Thymus (tissue), 14 donors: ENCODE measurements around the gene GABBR1. TPM values are rescaled to one million over a fixed set of nuclear protein-coding genes. Genes with fewer than 3 reads are reported as not detected.

Experiments used
- DNase-seq, 9 donors: peaks; one replicate each; pipeline ENCODE4 v3.0.0-alpha.2; 2013; ENCODE audit warnings: low spot score in 9 of 9, low read depth in 6 of 9, missing footprints in 1 of 9
- H3K27ac ChIP-seq, 2 donors: one replicate each; pipeline ENCODE4 v1.5.1; 2013; ENCODE audit warnings: control low read depth in 1 of 2, low read depth in 1 of 2, low read length in 1 of 2, mild to moderate bottlenecking in 1 of 2, moderate library complexity in 1 of 2
- H3K27me3 ChIP-seq, 2 donors: one replicate each; pipeline ENCODE4 v1.5.1; 2013; ENCODE audit warnings: low read length in 1 of 2; ENCODE audit not compliant: control insufficient read depth in 2 of 2, insufficient read depth in 1 of 2
- H3K36me3 ChIP-seq, 2 donors: one replicate each; pipeline ENCODE4 v1.5.1; 2013; ENCODE audit warnings: low read length in 1 of 2, mild to moderate bottlenecking in 1 of 2, moderate library complexity in 1 of 2; ENCODE audit not compliant: control insufficient read depth in 2 of 2, insufficient read depth in 2 of 2
- H3K4me1 ChIP-seq, 2 donors: one replicate each; pipeline ENCODE4 v1.5.1; 2013; ENCODE audit warnings: low read length in 2 of 2; ENCODE audit not compliant: control insufficient read depth in 2 of 2, insufficient read depth in 2 of 2
- H3K4me3 ChIP-seq, 2 donors: one replicate each; pipeline ENCODE4 v1.5.1; 2013; ENCODE audit warnings: low read length in 2 of 2, control low read depth in 1 of 2, mild to moderate bottlenecking in 1 of 2
- H3K9me3 ChIP-seq, 2 donors: one replicate each; pipeline ENCODE4 v1.5.1; 2013; ENCODE audit warnings: low read length in 1 of 2, mild to moderate bottlenecking in 1 of 2; ENCODE audit not compliant: control insufficient read depth in 2 of 2, insufficient read depth in 1 of 2
- WGBS: extraction: QIAGEN DNeasy Blood & Tissue Kit; methylation state at CpG from one replicate; pipeline ENCODE4 v1.1.7; 2013; 5-methylcytosine and 5-hydroxymethylcytosine counted together
- long read RNA-seq, 10 donors: transcript quantifications; one replicate each; lab custom pipeline, GENCODE V29; 2026
- polyA plus RNA-seq: library from polyadenylated mRNA; stranded (reverse); fragments of 200-250 nt; gene quantifications from one replicate; pipeline ENCODE4 v1.2.3, GENCODE V29; 2013
- total RNA-seq: library from RNA; stranded (reverse); fragments of 120-200 nt; gene quantifications from one replicate; pipeline ENCODE4 v1.2.4, GENCODE V29; 2013
- donor health status: healthy.

GABBR1 gene
- total RNA-seq, result 1.1 TPM
- 20.5 TPM for polyA plus RNA-seq
- long read RNA-seq, donor 1, partial matches to known transcripts, result 5 of 5 reads
- long read RNA-seq, donor 1, other reads (novel, unspliced or antisense), result 0 of 5 reads
- long read RNA-seq, donor 2, result 0 reads
- long read RNA-seq, donor 3, result 0 reads
- long read RNA-seq, donor 4, result 0 reads
- long read RNA-seq, donor 5, result 0 reads
- long read RNA-seq, donor 6, partial matches to known transcripts, result 10 of 13 reads
- long read RNA-seq, donor 6, other reads (novel, unspliced or antisense), result 0 of 13 reads
- long read RNA-seq, donor 7, result 0 reads
- long read RNA-seq, donor 8, partial matches to known transcripts, result 13 of 13 reads
- long read RNA-seq, donor 8, other reads (novel, unspliced or antisense), result 0 of 13 reads
- long read RNA-seq, donor 9, result 0 reads
- long read RNA-seq, donor 10, partial matches to known transcripts, result 225 of 337 reads
- long read RNA-seq, donor 10, other reads (novel, unspliced or antisense), result 112 of 337 reads

DNA sequence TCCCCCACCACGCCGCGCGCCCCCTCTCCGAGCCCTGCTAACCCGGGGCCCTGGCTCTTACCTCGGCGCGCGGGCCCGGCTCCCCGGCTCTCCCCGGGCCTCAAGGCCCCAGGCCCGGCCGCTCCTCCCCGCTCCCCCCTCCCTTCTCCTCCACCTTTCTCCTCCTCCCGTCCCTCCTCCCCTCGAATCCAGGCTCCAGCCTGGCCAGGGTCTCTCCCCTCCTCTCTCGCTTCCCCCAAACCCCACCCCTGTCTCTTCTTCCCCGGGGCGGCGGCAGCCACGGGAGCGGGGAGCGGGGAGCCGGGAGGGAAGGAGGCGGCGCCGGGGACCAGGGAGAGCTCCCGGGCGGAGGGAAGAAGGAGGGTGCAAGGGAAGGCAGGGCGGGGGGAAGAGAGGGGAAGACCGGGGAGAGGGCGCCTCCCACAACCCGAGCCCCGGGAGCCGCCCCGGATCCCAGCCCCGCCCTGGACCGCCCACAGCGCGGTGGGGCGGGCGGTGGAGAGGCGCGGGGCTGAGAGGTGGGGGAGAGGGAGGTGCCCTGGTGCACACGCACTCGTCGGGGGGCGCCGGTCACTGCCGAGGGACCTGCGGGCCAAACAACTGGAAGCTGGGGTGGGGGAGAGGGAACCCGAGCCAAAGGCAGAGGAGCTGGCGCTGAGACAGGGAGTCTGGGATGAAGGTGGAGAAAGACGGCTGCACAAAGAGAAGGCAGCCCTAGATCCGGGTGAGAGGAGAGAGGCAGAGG is at the start of gene GABBR1:
GABBR1 (minus strand) TSS at position 395 of the 745 bp plus-strand sequence. CDS start 798 bp downstream, outside the sequence.
- DNase-seq, result peak in 4 of 9 donors; percentile 39 to 64 (median 40)
- H3K27me3 ChIP-seq, result peaks cover 20 to 75% of the 10 kb centered on the region in 2 donors
- peak within 1 kb of the TSS; percentile 43 to 81 for H3K4me3 ChIP-seq
- under 1% methylated on average over 56 of the region's 57 CpGs for WGBS
- peak within 1 kb of the TSS in 1 of 2 donors; percentile 25 for H3K27ac ChIP-seq
- peaks cover 6 to 16% of the 10 kb centered on the region in 2 donors for H3K4me1 ChIP-seq
- H3K36me3 ChIP-seq, result no peaks in the 10 kb centered on the region
- H3K9me3 ChIP-seq, result no peaks in the 10 kb centered on the region

GRCh38 chr6:29681811-29682210 is 48.8 kb upstream of the GABBR1 start:
- Histone ChIP-seq H3K4me1 (no peaks in the 10 kb centered on the region), H3K27me3 (peaks cover 0 to 2% of the 10 kb centered on the region in 2 donors), H3K27ac (no peak overlapping the region), H3K4me3 (no peak overlapping the region), H3K9me3 (peaks cover 0 to 7% of the 10 kb centered on the region in 2 donors), H3K36me3 (no peaks in the 10 kb centered on the region)
- 97% methylated on average over 8 of the region's 8 CpGs for WGBS
- no peak for DNase-seq

DNA sequence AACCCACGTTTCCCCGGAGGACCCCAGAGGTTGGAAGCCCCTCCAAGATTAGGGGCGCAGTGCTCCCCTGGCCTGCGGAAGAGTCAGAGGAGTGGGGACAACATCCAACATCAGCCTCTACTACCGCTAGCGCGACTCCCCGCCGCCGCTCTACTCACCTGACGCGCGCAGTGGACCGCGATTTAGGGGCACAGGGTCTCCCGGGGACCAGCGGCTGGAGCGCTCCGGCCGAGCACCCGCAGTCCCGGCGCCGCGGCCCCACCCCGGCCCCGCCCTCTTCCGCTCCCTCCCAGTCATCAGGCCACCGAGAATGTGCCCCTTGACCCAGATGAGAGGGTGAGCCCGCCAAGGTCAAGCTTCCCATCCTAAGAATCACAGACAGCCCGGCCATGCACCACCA is 47.9 kb upstream of the GABBR1 start, which contains the start of gene ZFP57:
ZFP57 (minus strand) TSS at position 249 of the 400 bp plus-strand sequence. CDS start 4,149 bp downstream, outside the sequence.
- H3K4me3 ChIP-seq, result no peak within 1 kb of the TSS
- H3K9me3 ChIP-seq, result peaks cover 0 to 7% of the 10 kb centered on the region in 2 donors
- WGBS, result 84% methylated on average over 31 of the region's 31 CpGs
- no peak within 1 kb of the TSS for H3K27ac ChIP-seq
- no peak for DNase-seq
- peaks cover 0 to 2% of the 10 kb centered on the region in 2 donors for H3K27me3 ChIP-seq
- H3K4me1 ChIP-seq, result no peaks in the 10 kb centered on the region
- H3K36me3 ChIP-seq, result no peaks in the 10 kb centered on the region

DNA sequence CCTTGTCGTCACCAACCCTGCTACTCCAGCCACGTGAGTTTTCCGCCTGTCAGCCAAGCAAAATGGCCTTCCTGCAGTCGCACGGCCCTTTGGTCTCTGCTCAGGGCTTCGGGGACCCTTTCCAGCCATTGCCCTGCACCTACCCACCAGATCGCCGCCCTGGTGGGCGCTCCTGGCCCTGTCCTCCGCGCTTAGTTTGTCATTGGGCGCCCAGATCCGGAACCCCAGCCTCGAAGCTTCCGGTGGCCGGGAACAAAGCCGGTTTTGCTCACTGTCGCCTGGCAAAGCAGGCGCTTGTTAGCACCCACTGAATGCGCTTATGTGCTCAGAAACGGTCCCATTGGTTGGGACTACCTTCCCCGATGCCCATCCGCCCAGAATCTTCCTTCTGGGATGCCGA is 47.4 kb upstream of the GABBR1 start:
- Histone ChIP-seq H3K27ac (no peak overlapping the region), H3K27me3 (peaks cover 0 to 2% of the 10 kb centered on the region in 2 donors), H3K9me3 (peaks cover 0 to 7% of the 10 kb centered on the region in 2 donors), H3K4me1 (no peaks in the 10 kb centered on the region), H3K4me3 (no peak overlapping the region), H3K36me3 (no peaks in the 10 kb centered on the region)
- whole genome bisulfite sequencing, result 91% methylated on average over 24 of the region's 24 CpGs
- no peak for DNase-seq

GRCh38 chr6:29679962-29680361 is 47.0 kb upstream of the GABBR1 start:
- 72% methylated on average over 13 of the region's 13 CpGs for WGBS
- Histone ChIP-seq H3K27me3 (peaks cover 0 to 2% of the 10 kb centered on the region in 2 donors), H3K27ac (no peak overlapping the region), H3K4me1 (no peaks in the 10 kb centered on the region), H3K36me3 (no peaks in the 10 kb centered on the region), H3K9me3 (peaks cover 0 to 7% of the 10 kb centered on the region in 2 donors), H3K4me3 (no peak overlapping the region)
- DNase-seq, result no peak

DNA sequence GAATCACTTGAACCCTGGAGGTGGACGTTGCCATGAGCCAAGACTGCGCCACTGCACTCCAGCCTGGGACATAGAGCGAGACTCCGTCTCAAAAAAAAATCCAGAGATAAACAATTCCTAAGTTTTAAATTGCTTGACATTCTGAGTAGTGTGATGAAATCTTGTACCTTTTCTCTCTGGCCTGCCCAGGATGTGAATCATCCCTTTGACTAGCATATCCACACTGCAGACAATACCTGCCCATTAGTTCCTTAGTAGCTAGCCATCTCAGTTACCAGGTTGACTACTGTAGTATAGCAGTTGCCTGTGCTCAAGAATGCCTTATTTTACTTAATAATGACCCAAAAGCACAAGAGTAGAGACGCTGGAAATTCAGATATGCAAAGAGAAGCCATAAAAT is 45.1 kb upstream of the GABBR1 start:
- Histone ChIP-seq H3K27me3 (peaks cover 0 to 2% of the 10 kb centered on the region in 2 donors), H3K4me1 (no peaks in the 10 kb centered on the region), H3K9me3 (peaks cover 0 to 7% of the 10 kb centered on the region in 2 donors), H3K4me3 (no peak overlapping the region), H3K36me3 (no peaks in the 10 kb centered on the region), H3K27ac (no peak overlapping the region)
- WGBS, result 96% methylated on average over 5 of the region's 5 CpGs
- no peak for DNase-seq

DNA sequence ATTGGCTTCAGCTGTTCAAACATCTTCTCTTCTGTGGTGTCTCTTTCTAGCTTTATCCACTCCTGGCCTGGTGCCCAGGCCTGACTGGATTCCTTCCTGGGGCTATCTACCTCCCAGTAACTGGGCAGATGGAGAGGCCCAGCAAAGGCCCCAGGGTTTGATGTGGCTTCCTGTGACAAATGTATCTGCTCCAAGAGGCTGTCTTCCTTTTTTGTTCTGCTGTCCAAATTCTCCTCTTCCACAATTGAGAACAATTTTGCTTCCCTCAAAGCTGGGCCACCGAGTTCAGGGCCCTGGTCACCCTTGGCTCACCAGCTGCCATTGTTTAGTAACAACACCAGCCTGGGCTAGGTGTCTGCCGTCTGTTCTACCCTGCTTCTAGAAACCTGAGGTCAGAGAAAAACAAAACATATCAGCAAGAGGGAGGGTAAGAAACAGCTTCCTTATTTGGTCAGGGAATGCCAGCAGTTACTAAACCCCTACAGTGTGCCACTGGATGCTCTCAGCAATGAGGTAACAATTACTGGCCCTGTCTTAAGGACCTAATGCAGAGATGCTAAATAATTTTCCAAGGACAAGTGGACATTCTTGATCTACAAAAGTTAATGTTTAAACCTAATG is 44.1 kb upstream of the GABBR1 start:
- Histone ChIP-seq H3K27me3 (peaks cover 0 to 2% of the 10 kb centered on the region in 2 donors), H3K4me1 (no peaks in the 10 kb centered on the region), H3K4me3 (no peak overlapping the region), H3K36me3 (no peaks in the 10 kb centered on the region), H3K27ac (no peak overlapping the region), H3K9me3 (peaks cover 0 to 7% of the 10 kb centered on the region in 2 donors)
- WGBS, result 15% methylated on average over 2 of the region's 2 CpGs
- no peak for DNase-seq

DNA sequence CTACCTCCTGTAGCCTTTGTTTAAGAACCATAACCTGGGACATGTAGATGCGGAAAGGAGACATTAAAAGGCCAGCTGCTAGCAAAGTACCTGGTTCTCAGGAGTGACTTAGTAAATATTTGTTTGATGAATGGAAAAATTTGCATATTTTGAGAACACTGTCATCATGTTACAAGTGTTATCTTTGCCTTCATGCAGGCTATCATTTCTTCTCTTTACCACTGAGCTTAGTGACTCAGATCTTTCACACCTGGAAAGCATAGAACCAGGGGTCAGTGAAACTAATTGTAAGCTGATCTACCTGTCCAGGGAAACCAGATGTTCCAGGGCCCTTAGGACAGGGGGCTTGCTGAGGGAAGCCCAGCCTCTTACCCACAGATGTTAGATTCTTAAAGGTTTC is 42.6 kb upstream of the GABBR1 start:
- no peak for DNase-seq
- 98% methylated on average over 1 of the region's 1 CpG for WGBS
- H3K4me1 ChIP-seq, result no peaks in the 10 kb centered on the region
- no peaks in the 10 kb centered on the region for H3K36me3 ChIP-seq
- H3K27ac ChIP-seq, result no peak overlapping the region
- peaks cover 0 to 4% of the 10 kb centered on the region in 2 donors for H3K9me3 ChIP-seq
- H3K27me3 ChIP-seq, result peaks cover 0 to 2% of the 10 kb centered on the region in 2 donors
- no peak overlapping the region for H3K4me3 ChIP-seq
